ENCODE measurements around the gene IDNK. TPM values are rescaled to one million over a fixed set of nuclear protein-coding genes. Genes with fewer than 3 reads are reported as not detected.

The IDNK gene
- total and polyA plus RNA-seq, 4 donors, result 5.6 to 33.4 (median 14.7) TPM

DNA sequence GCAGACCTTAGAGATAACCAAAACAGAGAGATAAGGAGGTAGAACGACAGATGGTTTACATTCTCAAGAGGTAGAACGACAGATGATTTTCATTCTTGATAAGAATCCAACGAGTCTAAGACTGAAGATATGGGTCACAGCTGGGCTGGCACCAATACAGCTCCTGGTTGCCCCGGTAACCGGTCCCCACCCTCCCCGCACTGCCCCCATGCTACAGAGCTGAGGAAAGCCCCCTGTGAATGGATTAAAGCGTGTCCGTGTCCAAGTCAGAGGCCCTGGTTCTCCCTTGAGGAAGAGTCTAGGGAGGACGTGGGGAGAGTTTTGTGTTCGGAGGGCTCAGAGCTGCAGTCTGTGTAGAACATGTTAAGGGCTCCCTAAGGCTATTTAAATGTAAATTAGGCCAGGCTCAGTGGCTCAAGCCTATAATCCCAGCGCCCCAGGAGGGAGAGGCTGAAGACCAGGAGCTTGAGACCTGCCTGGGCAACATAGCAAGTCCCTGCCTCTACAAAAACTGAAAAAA is 8.1 kb downstream of the IDNK start:
- WGBS, result 81% methylated on average over 11 of the region's 11 CpGs
- Histone ChIP-seq H3K4me1 (ENCODE audit: control insufficient read depth in 4 of 4, insufficient read depth in 4 of 4, low read length in 3 of 4) (peaks cover 7 to 32% (median 18%) of the 10 kb centered on the region in 4 donors), H3K4me3 (ENCODE audit: low read depth in 1 of 3, low read length in 3 of 3) (no peak overlapping the region), H3K27ac (ENCODE audit: low read depth in 1 of 2, low read length in 2 of 2) (no peak overlapping the region), H3K36me3 (ENCODE audit: control insufficient read depth in 4 of 4, insufficient read depth in 3 of 4, low read depth in 1 of 4, low read length in 3 of 4) (peaks cover 0 to 11% (median 0%) of the 10 kb centered on the region in 4 donors), H3K9ac (ENCODE audit: low read depth in 1 of 2, low read length in 2 of 2) (no peak overlapping the region), H3K9me3 (ENCODE audit: control insufficient read depth in 4 of 4, low read length in 3 of 4) (no peaks in the 10 kb centered on the region), H3K27me3 (ENCODE audit: control insufficient read depth in 4 of 4, insufficient read depth in 4 of 4, low read length in 3 of 4) (no peaks in the 10 kb centered on the region)
- peak; percentile 49 for DNase-seq (ENCODE audit: low spot score)
- TF ChIP-seq ATF3 (IDR thresholded peaks at IDR 0.05) (no peak), CTCF (IDR thresholded peaks at IDR 0.05; ENCODE audit: low read depth, low read length, missing input control) (no peak), HNF4G (IDR thresholded peaks at IDR 0.05) (no peak), RXRA (IDR thresholded peaks at IDR 0.05) (no peak), GABPA (IDR thresholded peaks at IDR 0.05 in 1 of 2, conservative IDR thresholded peaks at IDR 0.05 in 1 of 2) (no peak), JUND (IDR thresholded peaks at IDR 0.05) (no peak)

- 93% methylated on average over 1 of the region's 1 CpG for WGBS
Observed at GRCh38 chr9:83633255-83633654, 10.3 kb downstream of the IDNK start.

GRCh38 chr9:83633676-83634075 is 10.7 kb downstream of the IDNK start:
- WGBS, result 95% methylated on average over 2 of the region's 2 CpGs
- Histone ChIP-seq H3K36me3 (ENCODE audit: control insufficient read depth in 4 of 4, insufficient read depth in 3 of 4, low read depth in 1 of 4, low read length in 3 of 4) (no peaks in the 10 kb centered on the region), H3K9me3 (ENCODE audit: control insufficient read depth in 4 of 4, low read length in 3 of 4) (no peaks in the 10 kb centered on the region), H3K9ac (ENCODE audit: low read depth in 1 of 2, low read length in 2 of 2) (no peak overlapping the region), H3K4me1 (ENCODE audit: control insufficient read depth in 4 of 4, insufficient read depth in 4 of 4, low read length in 3 of 4) (peaks cover 7 to 24% (median 18%) of the 10 kb centered on the region in 4 donors), H3K27me3 (ENCODE audit: control insufficient read depth in 4 of 4, insufficient read depth in 4 of 4, low read length in 3 of 4) (no peaks in the 10 kb centered on the region), H3K4me3 (ENCODE audit: low read depth in 1 of 3, low read length in 3 of 3) (no peak overlapping the region), H3K27ac (ENCODE audit: low read depth in 1 of 2, low read length in 2 of 2) (no peak overlapping the region)
- no peak for DNase-seq (ENCODE audit: low spot score)
- TF ChIP-seq EGR1 (IDR thresholded peaks at IDR 0.05; ENCODE audit: low read depth in 2 of 2), result no peak
- TF ChIP-seq NR2F2 (IDR thresholded peaks at IDR 0.05), result no peak
- no peak for TF ChIP-seq ATF3 (IDR thresholded peaks at IDR 0.05)
- no peak for TF ChIP-seq TAF1 (conservative IDR thresholded peaks at IDR 0.05)
- TF ChIP-seq HNF4G (IDR thresholded peaks at IDR 0.05), result no peak
- no peak for TF ChIP-seq YY1 (IDR thresholded peaks at IDR 0.05)
- TF ChIP-seq, protein P1, sequence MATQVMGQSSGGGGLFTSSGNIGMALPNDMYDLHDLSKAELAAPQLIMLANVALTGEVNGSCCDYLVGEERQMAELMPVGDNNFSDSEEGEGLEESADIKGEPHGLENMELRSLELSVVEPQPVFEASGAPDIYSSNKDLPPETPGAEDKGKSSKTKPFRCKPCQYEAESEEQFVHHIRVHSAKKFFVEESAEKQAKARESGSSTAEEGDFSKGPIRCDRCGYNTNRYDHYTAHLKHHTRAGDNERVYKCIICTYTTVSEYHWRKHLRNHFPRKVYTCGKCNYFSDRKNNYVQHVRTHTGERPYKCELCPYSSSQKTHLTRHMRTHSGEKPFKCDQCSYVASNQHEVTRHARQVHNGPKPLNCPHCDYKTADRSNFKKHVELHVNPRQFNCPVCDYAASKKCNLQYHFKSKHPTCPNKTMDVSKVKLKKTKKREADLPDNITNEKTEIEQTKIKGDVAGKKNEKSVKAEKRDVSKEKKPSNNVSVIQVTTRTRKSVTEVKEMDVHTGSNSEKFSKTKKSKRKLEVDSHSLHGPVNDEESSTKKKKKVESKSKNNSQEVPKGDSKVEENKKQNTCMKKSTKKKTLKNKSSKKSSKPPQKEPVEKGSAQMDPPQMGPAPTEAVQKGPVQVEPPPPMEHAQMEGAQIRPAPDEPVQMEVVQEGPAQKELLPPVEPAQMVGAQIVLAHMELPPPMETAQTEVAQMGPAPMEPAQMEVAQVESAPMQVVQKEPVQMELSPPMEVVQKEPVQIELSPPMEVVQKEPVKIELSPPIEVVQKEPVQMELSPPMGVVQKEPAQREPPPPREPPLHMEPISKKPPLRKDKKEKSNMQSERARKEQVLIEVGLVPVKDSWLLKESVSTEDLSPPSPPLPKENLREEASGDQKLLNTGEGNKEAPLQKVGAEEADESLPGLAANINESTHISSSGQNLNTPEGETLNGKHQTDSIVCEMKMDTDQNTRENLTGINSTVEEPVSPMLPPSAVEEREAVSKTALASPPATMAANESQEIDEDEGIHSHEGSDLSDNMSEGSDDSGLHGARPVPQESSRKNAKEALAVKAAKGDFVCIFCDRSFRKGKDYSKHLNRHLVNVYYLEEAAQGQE (IDR thresholded peaks at IDR 0.05), result no peak
- TF ChIP-seq MAX (IDR thresholded peaks at IDR 0.05), result no peak

More at GRCh38 chr9:83633255-83633654, 10.3 kb downstream of the IDNK start:
- Histone ChIP-seq H3K4me1 (ENCODE audit: control insufficient read depth in 4 of 4, insufficient read depth in 4 of 4, low read length in 3 of 4) (peaks cover 7 to 29% (median 20%) of the 10 kb centered on the region in 4 donors), H3K36me3 (ENCODE audit: control insufficient read depth in 4 of 4, insufficient read depth in 3 of 4, low read depth in 1 of 4, low read length in 3 of 4) (no peaks in the 10 kb centered on the region), H3K27me3 (ENCODE audit: control insufficient read depth in 4 of 4, insufficient read depth in 4 of 4, low read length in 3 of 4) (no peaks in the 10 kb centered on the region), H3K27ac (ENCODE audit: low read depth in 1 of 2, low read length in 2 of 2) (no peak overlapping the region), H3K4me3 (ENCODE audit: low read depth in 1 of 3, low read length in 3 of 3) (no peak overlapping the region), H3K9ac (ENCODE audit: low read depth in 1 of 2, low read length in 2 of 2) (no peak overlapping the region), H3K9me3 (ENCODE audit: control insufficient read depth in 4 of 4, low read length in 3 of 4) (no peaks in the 10 kb centered on the region)
- TF ChIP-seq FOXA1 (IDR thresholded peaks at IDR 0.05) (no peak), YY1 (IDR thresholded peaks at IDR 0.05) (no peak), GABPA (IDR thresholded peaks at IDR 0.05 in 1 of 2, conservative IDR thresholded peaks at IDR 0.05 in 1 of 2) (no peak), SP1 (IDR thresholded peaks at IDR 0.05) (no peak), NR2F2 (IDR thresholded peaks at IDR 0.05) (no peak), HNF4G (IDR thresholded peaks at IDR 0.05) (no peak), CTCF (IDR thresholded peaks at IDR 0.05; ENCODE audit: low read depth, low read length, missing input control) (no peak), TAF1 (conservative IDR thresholded peaks at IDR 0.05) (no peak)
- no peak for DNase-seq (ENCODE audit: low spot score)
